HG03064 (cell line): ENCODE measurements around the gene ZBED5.
A peak's percentile ranks its signal among the peaks of the same experiment; 100 is the strongest.

Experiments
- ATAC-seq: cut with Tn5 transposase; IDR thresholded peaks from one replicate; pipeline ENCODE4 v1.9.1; 2021; ENCODE audit warnings: low read depth; ENCODE audit not compliant: unreplicated experiment

ZBED5 gene

DNA sequence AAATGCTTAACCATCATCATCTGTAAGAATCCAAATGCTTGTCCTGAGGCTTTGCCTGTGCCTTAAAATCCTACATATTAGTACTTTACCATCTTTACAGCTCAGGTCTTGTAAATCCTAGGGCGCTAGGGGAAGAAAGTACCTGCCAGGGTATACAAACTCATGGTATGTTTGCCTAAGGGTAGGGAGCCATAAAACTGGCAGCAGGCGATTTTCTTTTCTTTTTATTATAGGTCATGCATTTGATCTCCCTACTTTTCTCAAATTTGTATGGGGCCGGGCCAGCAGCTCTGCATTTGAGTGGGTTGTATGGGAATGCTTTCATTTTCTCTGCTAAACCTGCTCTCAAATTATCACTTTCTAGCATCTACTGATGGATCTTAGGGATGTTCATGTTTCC, 24.0 kb upstream of the ZBED5 start:
- ATAC-seq: no peak

GRCh38 chr11:10878408-10879214, 20.8 kb upstream of the ZBED5 start:
- ATAC-seq: no peak

- no peak for ATAC-seq
Measured at GRCh38 chr11:10876158-10876557, 18.3 kb upstream of the ZBED5 start.

- no peak for ATAC-seq
Measured at GRCh38 chr11:10875430-10876021, 17.7 kb upstream of the ZBED5 start.

DNA sequence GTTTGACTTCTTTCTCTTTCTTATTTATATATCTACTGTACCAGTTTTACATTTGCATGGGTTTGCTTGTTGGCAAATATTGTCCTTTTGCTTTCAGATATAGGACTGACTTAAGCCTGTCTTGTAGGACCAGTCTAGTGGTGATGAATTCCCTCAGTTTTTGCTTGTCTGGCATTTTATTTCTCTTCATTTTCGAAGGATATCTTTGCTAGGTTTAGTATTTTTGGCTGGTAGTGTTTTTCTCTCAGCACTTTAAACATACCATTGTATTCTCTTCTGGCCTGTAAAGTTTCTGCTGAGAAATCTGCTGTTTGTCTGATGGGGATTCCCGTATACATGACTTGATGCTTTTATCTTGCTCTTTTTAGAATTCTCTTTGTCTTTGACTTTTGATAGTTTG, 14.2 kb upstream of the ZBED5 start:
- ATAC-seq: no peak

DNA sequence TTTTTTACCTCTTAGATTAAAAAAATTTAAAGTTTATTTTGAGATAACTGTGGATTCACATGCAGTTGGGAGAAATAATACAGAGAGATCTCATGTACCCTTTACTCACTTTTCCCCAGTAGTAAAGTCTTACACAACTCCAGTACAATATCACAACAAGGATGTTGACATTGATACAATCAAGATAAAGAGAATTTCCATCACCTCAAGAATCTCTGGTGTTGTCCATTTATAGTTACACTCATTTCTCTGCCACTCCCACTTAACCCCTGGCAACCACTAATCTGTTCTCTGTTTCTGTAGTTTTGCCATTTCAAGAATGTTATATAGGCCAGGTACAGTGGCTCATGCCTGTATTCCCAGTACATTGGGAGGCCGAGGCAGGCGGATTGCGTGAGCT, 10.5 kb upstream of the ZBED5 start:
- ATAC-seq: no peak

DNA sequence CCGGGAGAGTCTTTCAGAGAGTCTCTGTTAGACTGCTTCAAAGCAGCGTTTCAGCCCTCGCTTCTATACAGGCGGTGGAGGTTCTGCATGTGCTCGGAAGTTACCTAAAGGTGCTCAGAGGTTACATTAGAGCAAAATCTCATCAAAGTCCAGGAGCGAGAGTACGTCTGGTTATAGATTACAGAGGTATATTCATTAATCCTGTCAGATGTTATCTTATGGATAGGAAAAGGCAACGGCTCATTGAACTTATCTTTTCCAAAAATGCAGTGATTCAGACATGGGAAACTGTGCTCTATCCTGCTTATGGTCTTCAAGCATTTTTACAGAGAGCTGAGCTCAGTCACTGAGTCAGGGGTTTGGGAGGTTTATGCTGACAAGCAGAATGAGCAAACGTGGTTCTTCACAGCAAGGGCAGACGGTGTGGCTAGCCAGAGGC, 9.1 kb upstream of the ZBED5 start:
- no peak for ATAC-seq

GRCh38 chr11:10865837-10866270, 8.0 kb upstream of the ZBED5 start:
- ATAC-seq: no peak

DNA sequence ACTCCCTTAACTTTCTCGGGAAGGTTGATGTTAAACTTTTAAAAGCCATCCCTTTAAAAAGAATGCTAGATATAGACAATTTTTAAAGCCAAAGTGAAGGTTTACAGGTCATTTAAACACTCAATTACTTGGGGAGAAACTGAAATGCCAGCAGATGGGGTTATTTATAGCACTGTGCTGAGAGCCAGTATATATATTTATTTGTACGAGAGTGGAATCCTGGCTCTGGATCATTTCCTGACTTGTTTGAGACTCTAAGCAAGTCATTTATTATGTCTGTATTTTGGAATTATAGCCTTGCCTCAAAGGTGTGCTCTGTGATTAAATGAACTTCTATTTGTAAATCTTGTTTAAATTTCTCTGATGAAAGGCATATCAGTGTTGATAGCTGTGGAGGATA, 6.8 kb upstream of the ZBED5 start:
- ATAC-seq: no peak

GRCh38 chr11:10862446-10862845, 4.6 kb upstream of the ZBED5 start:
- ATAC-seq: no peak

DNA sequence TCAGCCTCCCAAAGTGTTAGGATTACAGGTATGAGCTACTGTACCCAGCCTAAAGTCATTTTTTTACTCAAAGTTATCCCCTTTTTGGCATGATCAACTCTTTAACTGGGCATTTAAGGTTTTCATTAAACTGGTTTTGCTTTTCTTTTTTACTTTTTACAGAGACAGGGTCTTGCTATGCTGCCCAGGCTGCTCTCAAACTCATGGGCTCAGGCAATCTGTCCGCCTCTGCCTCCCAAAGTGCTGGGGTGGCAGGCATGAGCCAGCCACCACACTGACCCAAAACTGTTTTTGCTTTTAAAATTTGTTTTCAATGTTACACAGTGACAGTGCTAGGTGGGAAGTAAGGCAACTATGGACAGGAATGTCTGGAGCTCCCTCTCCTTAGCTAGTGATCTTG, 3.9 kb upstream of the ZBED5 start:
- no peak for ATAC-seq

DNA sequence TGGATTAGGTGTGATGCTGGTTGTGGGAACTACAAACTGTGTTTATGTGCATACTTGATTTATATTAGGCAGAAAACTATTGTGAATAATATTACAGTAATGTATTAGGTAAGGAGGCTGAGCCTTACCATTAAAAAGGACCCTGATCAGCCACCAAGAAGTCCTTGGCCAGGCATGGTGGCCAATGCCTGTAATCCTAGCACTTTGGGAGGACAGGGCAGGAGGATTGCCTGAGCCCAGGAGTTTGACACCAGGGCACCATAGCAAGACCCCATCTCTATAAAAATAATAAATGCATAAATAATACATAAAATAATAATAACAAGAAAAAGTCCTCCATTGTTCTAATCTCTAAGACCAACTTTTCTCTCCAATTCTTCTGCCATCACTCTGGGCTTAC, 3.2 kb upstream of the ZBED5 start:
- ATAC-seq: no peak

- peak; percentile 20 for ATAC-seq
Measured at GRCh38 chr11:10858439-10859325, 829 bp upstream of the ZBED5 start.

DNA sequence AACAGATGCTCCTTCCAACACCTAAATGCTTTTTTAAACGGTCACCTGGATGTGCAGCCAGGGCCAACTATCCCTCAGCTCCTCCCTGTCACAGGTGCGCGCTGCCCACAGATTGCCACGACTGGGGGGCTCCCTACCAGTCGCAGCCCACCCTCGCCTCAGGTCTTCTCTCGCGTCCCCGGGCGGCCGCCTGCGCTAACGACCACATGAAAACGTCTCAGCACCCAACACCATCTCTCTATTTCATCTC, 469 bp downstream of the ZBED5 start:
- ATAC-seq: peak; percentile 17

DNA sequence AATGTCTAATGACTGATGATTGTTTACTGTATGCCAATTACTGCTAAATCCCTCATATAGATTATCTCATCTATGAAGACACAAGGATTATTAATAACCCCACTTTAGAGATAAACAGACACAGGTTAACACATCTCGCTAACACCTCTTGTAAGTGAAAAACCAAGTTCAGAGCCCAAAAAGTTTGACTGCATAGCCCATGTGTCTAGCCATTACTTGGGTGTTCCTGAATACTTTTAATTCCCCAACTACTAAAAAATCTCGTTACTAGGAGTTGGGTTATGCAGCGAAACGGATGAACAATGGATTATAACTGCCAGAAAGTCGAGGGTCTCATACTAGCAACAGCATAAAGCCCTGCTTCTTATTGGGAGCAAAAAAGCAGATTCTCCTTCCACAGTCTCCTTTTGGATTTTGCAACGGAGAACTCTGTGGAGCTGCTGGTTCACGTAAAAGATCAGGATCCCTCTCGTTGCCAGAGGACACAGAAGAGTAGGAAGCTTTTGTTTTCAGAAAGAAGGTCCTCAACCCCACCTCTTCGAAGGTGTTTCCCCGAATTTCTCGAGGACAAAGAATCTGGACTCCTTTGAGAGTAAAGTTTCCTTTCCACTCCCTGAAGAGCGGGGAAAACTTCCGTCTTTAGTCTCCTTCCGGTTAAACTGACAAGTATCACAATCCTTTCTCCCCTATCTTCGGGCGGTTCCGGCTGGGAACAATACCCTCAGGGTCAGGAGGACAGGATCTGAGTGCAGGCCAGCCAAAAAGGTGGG, 979 bp downstream of the ZBED5 start:
- no peak for ATAC-seq

DNA sequence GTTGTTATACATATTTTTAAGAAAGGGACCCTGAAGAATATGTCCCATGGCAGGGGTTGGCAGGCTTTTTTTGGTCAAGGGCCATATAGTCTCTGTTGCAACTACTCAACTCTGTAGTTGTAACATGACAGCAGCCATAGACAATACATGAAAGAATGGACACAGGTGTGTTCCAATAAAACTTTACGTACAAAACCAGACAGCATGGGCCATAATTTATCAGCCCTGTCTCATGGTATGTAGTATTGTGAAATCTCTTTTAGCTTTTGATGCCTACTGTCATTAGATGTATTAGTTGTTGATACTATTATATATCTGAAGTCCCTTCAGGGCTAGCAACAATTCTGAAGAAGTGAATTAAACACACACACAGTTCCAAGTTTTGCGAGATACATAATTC, 2.6 kb downstream of the ZBED5 start:
- no peak for ATAC-seq

DNA sequence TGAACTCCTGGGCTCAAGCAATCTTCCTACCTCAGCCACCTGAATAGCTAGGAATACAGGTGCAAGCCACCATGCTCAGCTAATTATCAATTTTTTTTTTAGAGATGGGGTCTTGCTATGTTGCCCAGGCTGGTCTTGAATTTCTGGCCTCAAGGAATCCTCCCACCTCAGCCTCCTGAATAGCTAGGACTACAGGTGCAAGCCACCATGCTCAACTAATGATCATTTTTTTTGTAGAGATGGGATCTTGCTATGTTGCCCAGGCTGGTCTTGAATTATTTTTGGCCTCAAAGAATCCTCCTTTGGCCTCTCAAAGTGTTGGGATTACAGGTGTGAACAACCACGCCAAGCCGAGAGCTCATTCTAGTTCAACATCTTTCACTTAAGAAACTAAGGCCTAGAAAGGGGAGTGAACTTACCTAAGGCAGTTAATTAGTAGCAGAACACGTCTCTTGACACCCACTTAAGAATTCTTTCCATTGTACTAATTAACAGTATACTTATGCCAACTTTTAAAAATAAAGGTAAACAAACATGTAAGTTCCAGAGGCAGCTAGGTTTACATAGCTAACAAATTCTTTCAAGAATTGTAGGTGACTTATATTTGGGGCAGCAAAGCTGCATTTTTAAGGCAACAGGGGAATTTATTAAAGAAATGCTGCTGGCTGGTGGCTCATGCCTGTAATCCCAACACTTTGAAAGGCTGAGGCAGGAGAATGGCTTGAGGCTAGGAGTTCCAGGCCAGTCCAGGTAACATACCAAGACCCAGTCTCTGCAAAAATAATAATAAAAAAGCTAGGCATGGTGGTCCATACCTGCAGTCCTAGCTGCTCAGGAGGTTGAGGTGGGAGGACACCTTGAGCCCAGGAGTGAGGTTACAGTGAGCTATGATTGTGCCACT, 9.6 kb downstream of the ZBED5 start:
- ATAC-seq: no peak

GRCh38 chr11:10846660-10847059, 11.2 kb downstream of the ZBED5 start:
- ATAC-seq: no peak

DNA sequence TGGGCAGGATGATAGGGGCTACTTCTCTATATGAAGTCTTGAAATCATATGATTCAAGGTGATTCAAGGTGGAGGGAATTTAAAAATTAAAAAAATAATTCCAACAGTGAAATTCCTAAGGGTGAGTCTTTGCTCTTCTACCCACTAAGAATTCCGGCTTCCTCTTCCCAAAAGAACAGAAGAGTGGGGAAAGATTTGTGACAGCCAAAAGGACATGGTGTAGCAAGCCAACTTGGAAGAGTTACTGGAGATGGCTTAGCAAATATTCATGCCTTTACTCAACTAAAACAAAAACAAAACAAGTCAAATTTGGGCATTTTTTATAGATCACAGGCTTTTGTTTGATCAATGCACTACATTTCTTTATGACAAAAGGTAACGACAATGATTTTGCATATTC, 12.3 kb downstream of the ZBED5 start:
- ATAC-seq: no peak

GRCh38 chr11:10844796-10845195, 13.1 kb downstream of the ZBED5 start:
- ATAC-seq: no peak
